IMR-90 (cell line): ENCODE measurements around the gene PACSIN2. TPM values are rescaled to one million over a fixed set of nuclear protein-coding genes. Genes with fewer than 3 reads are reported as not detected.

ENCODE experiments used
- ATAC-seq: fragments of 200-7000 bp; cut with Tn5 transposase; 2 replicates; pipeline ENCODE4 v1.9.1; 2020; ENCODE audit warnings: low read depth, mild to moderate bottlenecking, moderate library complexity
- BruUV-seq: library from RNA; stranded (reverse); fragments of 400-500 nt; replicated peaks from 2 replicates; lab custom pipeline; 2021; lab: Mats Ljungman, UMichigan
- CTCF ChIA-PET: fragments of 300-600 bp; formaldehyde crosslinking; extraction: SDS; loops from one replicate; lab custom pipeline; 2021; ENCODE audit warnings: antibody characterized with exemption; lab: Yijun Ruan, JAX
- POLR2A ChIA-PET: fragments of 300-600 bp; sonication (Branson Sonifier 250); formaldehyde crosslinking; loops from one replicate; lab custom pipeline; 2022; ENCODE audit warnings: antibody characterized with exemption; ENCODE audit not compliant: unreplicated experiment; lab: Charles Lee
- DNase-seq: peaks from one replicate; pipeline ENCODE4 v3.0.0; 2013
- H2AFZ ChIP-seq: replicated peaks from 2 replicates; pipeline ENCODE3; 2013; ENCODE audit warnings: low read length, mild to moderate bottlenecking; ENCODE audit not compliant: poor library complexity
- H2AK5ac ChIP-seq: 2 replicates; pipeline ENCODE4 v1.6.1; 2013; ENCODE audit warnings: low read depth, low read length, inconsistent platforms
- H2AK9ac ChIP-seq: replicated peaks from 2 replicates; pipeline ENCODE3; 2013; ENCODE audit warnings: mild to moderate bottlenecking, low read depth, low read length, moderate library complexity; ENCODE audit not compliant: poor library complexity
- H2BK120ac ChIP-seq: 2 replicates; pipeline ENCODE4 v1.6.1; 2013; ENCODE audit warnings: low read depth, low read length, inconsistent platforms
- H2BK15ac ChIP-seq: 3 replicates; pipeline ENCODE4 v1.6.1; 2013; ENCODE audit warnings: low read depth, low read length, inconsistent platforms
- H2BK20ac ChIP-seq: 2 replicates; pipeline ENCODE4 v1.6.1; 2013; ENCODE audit warnings: low read depth, mild to moderate bottlenecking, inconsistent platforms, low read length, moderate library complexity
- H2BK5ac ChIP-seq: 2 replicates; pipeline ENCODE4 v1.6.1; 2013; ENCODE audit warnings: mild to moderate bottlenecking, low read depth, low read length, inconsistent platforms; ENCODE audit not compliant: poor library complexity, severe bottlenecking
- H3K14ac ChIP-seq: replicated peaks from 2 replicates; pipeline ENCODE4 v1.6.1; 2013; ENCODE audit warnings: low read depth, low read length, inconsistent platforms
- H3K18ac ChIP-seq: 2 replicates; pipeline ENCODE4 v1.6.1; 2013; ENCODE audit warnings: low read depth, low read length, control low read depth
- H3K23ac ChIP-seq: 2 replicates; pipeline ENCODE4 v1.6.1; 2013; ENCODE audit warnings: low read depth, low read length, inconsistent platforms
- H3K27ac ChIP-seq: 2 replicates; pipeline ENCODE4 v1.5.1; 2013; ENCODE audit warnings: mild to moderate bottlenecking, control low read depth, low read length; ENCODE audit not compliant: insufficient read depth
- H3K27me3 ChIP-seq: 2 replicates; pipeline ENCODE4 v1.6.1; 2013; ENCODE audit warnings: low read length; ENCODE audit not compliant: control insufficient read depth, insufficient read depth
- H3K36me3 ChIP-seq: 2 replicates; pipeline ENCODE4 v1.6.1; 2013; ENCODE audit warnings: low read length, mixed read lengths; ENCODE audit not compliant: control insufficient read depth, insufficient read depth
- H3K4ac ChIP-seq: 2 replicates; pipeline ENCODE4 v1.6.1; 2013; ENCODE audit warnings: low read depth, low read length, inconsistent platforms
- H3K4me1 ChIP-seq: 2 replicates; pipeline ENCODE4 v1.6.1; 2013; ENCODE audit warnings: low read length, mixed read lengths; ENCODE audit not compliant: control insufficient read depth, insufficient read depth
- H3K4me2 ChIP-seq: 2 replicates; pipeline ENCODE4 v1.6.1; 2013; ENCODE audit warnings: low read depth, mild to moderate bottlenecking, control low read depth, low read length, moderate library complexity
- H3K4me3 ChIP-seq: 2 replicates; pipeline ENCODE4 v1.5.1; 2013; ENCODE audit warnings: low read depth, mild to moderate bottlenecking, control low read depth, low read length, moderate library complexity; ENCODE audit not compliant: insufficient read depth
- H3K56ac ChIP-seq: 2 replicates; pipeline ENCODE4 v1.6.1; 2013; ENCODE audit warnings: low read length, inconsistent platforms; ENCODE audit not compliant: insufficient read depth; ENCODE audit errors: extremely low read depth
- H3K79me1 ChIP-seq, 2 experiments: 2 replicates each; pipeline ENCODE4 v1.6.1; 2013; ENCODE audit warnings: low read length in 2 of 2, inconsistent platforms in 1 of 2, low read depth in 1 of 2
- H3K9ac ChIP-seq: 2 replicates; pipeline ENCODE4 v1.6.1; 2013; ENCODE audit warnings: low read depth, low read length, control low read depth
- H3K9me1 ChIP-seq: 2 replicates; pipeline ENCODE4 v1.6.1; 2013; ENCODE audit warnings: low read length, inconsistent platforms; ENCODE audit not compliant: insufficient read depth
- H3K9me3 ChIP-seq: 2 replicates; pipeline ENCODE4 v1.6.1; 2013; ENCODE audit warnings: low read length; ENCODE audit not compliant: control insufficient read depth, insufficient read depth
- H4K20me1 ChIP-seq: 2 replicates; pipeline ENCODE4 v1.6.1; 2013; ENCODE audit warnings: low read length, inconsistent platforms; ENCODE audit not compliant: insufficient read depth
- H4K5ac ChIP-seq: 2 replicates; pipeline ENCODE4 v1.6.1; 2013; ENCODE audit warnings: mild to moderate bottlenecking, low read depth, low read length, control low read depth
- H4K8ac ChIP-seq, 2 experiments: 2 replicates each; pipeline ENCODE4 v1.6.1; 2013; ENCODE audit warnings: low read depth in 2 of 2, low read length in 2 of 2, control low read depth in 1 of 2, inconsistent platforms in 1 of 2
- H4K91ac ChIP-seq: 2 replicates; pipeline ENCODE4 v1.6.1; 2013; ENCODE audit warnings: low read depth, low read length, inconsistent platforms; ENCODE audit not compliant: insufficient read depth
- BHLHE40 ChIP-seq: fragments of 150-350 bp; IDR thresholded peaks from 2 replicates; pipeline ENCODE4 v1.6.1; 2016; ENCODE audit warnings: mild to moderate bottlenecking, low read depth, low read length
- CEBPB ChIP-seq: IDR thresholded peaks from 2 replicates; pipeline ENCODE4 v1.6.1; 2012; ENCODE audit warnings: low read depth, low read length, improper control_type of control experiment
- CHD1 ChIP-seq: IDR thresholded peaks from 2 replicates; pipeline ENCODE4 v1.6.1; 2012; ENCODE audit warnings: low read depth, low read length, improper control_type of control experiment
- FOS ChIP-seq: fragments of 150-350 bp; IDR thresholded peaks from 2 replicates; pipeline ENCODE4 v1.6.1; 2016; ENCODE audit warnings: low read depth, low read length
- MAFK ChIP-seq: IDR thresholded peaks from 2 replicates; pipeline ENCODE4 v1.6.1; 2012; ENCODE audit warnings: low read depth, low read length, improper control_type of control experiment
- MXI1 ChIP-seq: IDR thresholded peaks from 2 replicates; pipeline ENCODE4 v1.6.1; 2012; ENCODE audit warnings: low read depth, mild to moderate bottlenecking, low read length, moderate library complexity, borderline replicate concordance
- NFE2L2 ChIP-seq: fragments of 150-350 bp; IDR thresholded peaks from 2 replicates; pipeline ENCODE4 v1.6.1; 2016; ENCODE audit warnings: low read depth, mild to moderate bottlenecking, low read length
- POLR2A ChIP-seq: IDR thresholded peaks from 2 replicates; pipeline ENCODE4 v1.6.1; 2012; ENCODE audit warnings: mild to moderate bottlenecking, low read depth, low read length
- RAD21 ChIP-seq: IDR thresholded peaks from 2 replicates; pipeline ENCODE4 v1.6.1; 2012; ENCODE audit warnings: low read length, improper control_type of control experiment
- RCOR1 ChIP-seq: IDR thresholded peaks from 2 replicates; pipeline ENCODE4 v1.6.1; 2012; ENCODE audit warnings: mild to moderate bottlenecking, low read length, improper control_type of control experiment; ENCODE audit not compliant: insufficient replicate concordance
- RFX5 ChIP-seq: IDR thresholded peaks from 2 replicates; pipeline ENCODE4 v1.8.0; 2012; ENCODE audit warnings: low read depth, mild to moderate bottlenecking, low read length, moderate library complexity
- SMC3 ChIP-seq: fragments of 150-350 bp; IDR thresholded peaks from 2 replicates; pipeline ENCODE4 v1.6.1; 2016; ENCODE audit warnings: low read depth, mild to moderate bottlenecking, antibody characterized with exemption, low read length, moderate library complexity
- whole genome bisulfite sequencing, 2 experiments: methylation state at CpG; one replicate each; pipeline versions ENCODE4 v1.1.5 to v1.1.7; 2013; ENCODE audit warnings: missing lambda C conversion rate in 2 of 2; ENCODE audit not compliant: insufficient read length in 1 of 2; ENCODE audit errors: extremely low coverage in 2 of 2; 5-methylcytosine and 5-hydroxymethylcytosine counted together
- dilution Hi-C: fragments of 300-500 bp; cut with HindIII; formaldehyde crosslinking; loops from one replicate; pipeline ENCODE4 v1.14.3; 2018; ENCODE audit warnings: low sequenced_read_pairs; ENCODE audit not compliant: unreplicated experiment
- in situ Hi-C: fragments of 300-500 bp; cut with MboI; formaldehyde crosslinking; loops from 3 replicates; pipeline ENCODE4 v1.14.3; 2019; ENCODE audit warnings: low sequenced_read_pairs, inconsistent platforms, mixed read lengths
- intact Hi-C: fragments of 100-400 bp; cut with micrococcal nuclease; formaldehyde crosslinking; loops from 2 replicates; pipeline ENCODE4 v1.10.0; 2022
- polyA plus RNA-seq, 3 experiments: library from polyadenylated mRNA; depleted of rRNA; stranded (reverse); fragments of >200 nt; gene quantifications; 2 replicates each; pipeline ENCODE4 v1.2.3, GENCODE V29; 2012; ENCODE audit warnings: low replicate concordance in 1 of 3
- total RNA-seq: library from RNA; depleted of rRNA; stranded (reverse); fragments of >200 nt; gene quantifications from 2 replicates; pipeline ENCODE4 v1.2.3, GENCODE V29; 2012
- TF ChIP-seq, protein P1 (sequence below): fragments of 150-350 bp; IDR thresholded peaks from 2 replicates; pipeline ENCODE4 v1.6.1; 2017; ENCODE audit warnings: mild to moderate bottlenecking, antibody characterized with exemption, low read length, low read depth

Gene PACSIN2
- total and polyA plus RNA-seq, 2 of the 4 experiments (the other 2 are of a cell fraction): 85.0 to 118 TPM

DNA sequence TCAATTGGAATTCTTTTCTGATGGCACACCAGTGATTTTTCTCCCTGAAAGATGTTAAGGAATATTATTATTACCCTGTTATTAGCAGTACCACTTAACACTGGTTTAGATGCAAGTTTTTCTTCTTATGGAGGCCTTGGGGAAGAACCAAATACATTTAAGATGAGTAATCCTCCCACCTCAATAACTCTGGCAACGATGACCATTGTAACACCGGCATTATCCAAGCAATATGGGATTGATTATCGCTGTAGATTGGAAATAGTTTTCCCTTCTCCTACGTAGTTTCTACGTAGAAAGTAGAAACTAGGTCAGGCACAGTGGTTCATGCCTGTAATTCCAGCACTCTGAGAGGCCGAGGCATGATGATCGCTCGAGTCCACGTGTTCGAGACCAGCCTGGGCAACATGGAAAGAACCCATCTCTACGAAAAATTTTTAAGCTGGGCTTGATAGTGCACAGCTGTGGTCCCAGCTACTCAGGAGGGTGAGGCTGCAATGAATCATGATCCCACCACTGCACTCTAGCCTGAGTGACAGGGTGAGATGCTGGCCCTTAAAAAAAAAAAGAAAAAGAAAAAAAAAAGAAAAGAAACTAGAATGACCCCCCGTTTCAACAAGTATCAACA is 45.5 kb downstream of the PACSIN2 start:
- intact Hi-C loops: no loop called here

More for the DNA sequence above, 45.5 kb downstream of the PACSIN2 start:
- Histone ChIP-seq H2AFZ (no peak overlapping the region), H3K4me2 (no peak overlapping the region), H3K27me3 (no peaks in the 10 kb centered on the region), H4K5ac (no peak overlapping the region), H4K8ac (no peak overlapping the region), H3K56ac (no peak overlapping the region), H2AK5ac (0 out of 2 replicates have a peak overlapping the region, but pooled peaks have one; percentile 3), H3K9me3 (no peaks in the 10 kb centered on the region), H2BK20ac (no peak overlapping the region), H3K36me3 (peaks cover 5% of the 10 kb centered on the region), H2BK5ac (no peak overlapping the region), H3K4me1 (peaks cover 9% of the 10 kb centered on the region), H2AK9ac (peak overlapping the region; percentile 25), H3K4ac (no peak overlapping the region), H3K9me1 (peaks cover 31% of the 10 kb centered on the region), H3K14ac (peak overlapping the region; percentile 25; the same call in 1 of the 2 replicates), H3K23ac (no peak overlapping the region), H4K20me1 (peaks cover 63% of the 10 kb centered on the region), H3K9ac (no peak overlapping the region), H4K91ac (no peak overlapping the region), H2BK120ac (0 out of 2 replicates have a peak overlapping the region, but pooled peaks have one; percentile 16), H3K79me1 (peaks cover 41 to 80% of the 10 kb centered on the region in 2 experiments), H3K27ac (no peak overlapping the region), H3K4me3 (no peak overlapping the region), H2BK15ac (no peak overlapping the region), H3K18ac (no peak overlapping the region)
- dilution Hi-C loops: no loop called here
- 90% methylated on average over 7 of the region's 12 CpGs; no CpG with 5 or more reads in 1 of the 2 experiments for WGBS, 2 experiments
- ATAC-seq (peak; percentile 30; the same call in 1 of the 2 replicates), DNase-seq (peak; percentile 86)
- POLR2A ChIA-PET: interaction anchor here (0.6 kb wide), 1 partner anchor 160 kb away, joined by 11 read pairs; no protein-coding TSS in a partner anchor
- in situ Hi-C loops: no loop called here
- CTCF ChIA-PET: no interaction called here
- BruUV-seq: no TSS peak
- no peak for TF ChIP-seq MAFK
- TF ChIP-seq CEBPB: no peak
- no peak for TF ChIP-seq BHLHE40
- TF ChIP-seq RFX5: no peak
- TF ChIP-seq POLR2A: no peak
- no peak for TF ChIP-seq RCOR1
- TF ChIP-seq RAD21: no peak
- TF ChIP-seq NFE2L2: no peak
- no peak for TF ChIP-seq FOS
- TF ChIP-seq, protein P1, sequence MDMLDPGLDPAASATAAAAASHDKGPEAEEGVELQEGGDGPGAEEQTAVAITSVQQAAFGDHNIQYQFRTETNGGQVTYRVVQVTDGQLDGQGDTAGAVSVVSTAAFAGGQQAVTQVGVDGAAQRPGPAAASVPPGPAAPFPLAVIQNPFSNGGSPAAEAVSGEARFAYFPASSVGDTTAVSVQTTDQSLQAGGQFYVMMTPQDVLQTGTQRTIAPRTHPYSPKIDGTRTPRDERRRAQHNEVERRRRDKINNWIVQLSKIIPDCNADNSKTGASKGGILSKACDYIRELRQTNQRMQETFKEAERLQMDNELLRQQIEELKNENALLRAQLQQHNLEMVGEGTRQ: no peak
- no peak for TF ChIP-seq MXI1
- no peak for TF ChIP-seq SMC3
- no peak for TF ChIP-seq CHD1
